PC-9 (cell line): ENCODE measurements around the gene SLC39A9. TPM values are rescaled to one million over a fixed set of nuclear protein-coding genes. Genes with fewer than 3 reads are reported as not detected.
A peak's percentile ranks its signal among the peaks of the same experiment; 100 is the strongest.

Source experiments
- BruUV-seq: library from RNA; stranded (reverse); fragments of 400-500 nt; replicated peaks from 2 replicates; lab custom pipeline; 2021; lab: Mats Ljungman, UMichigan
- CTCF ChIA-PET: fragments of 300-600 bp; sonication (Branson Sonifier 250); formaldehyde crosslinking; loops from one replicate; lab custom pipeline; 2022; ENCODE audit warnings: antibody characterized with exemption; lab: Charles Lee
- POLR2A ChIA-PET: fragments of 300-600 bp; sonication (Branson Sonifier 250); formaldehyde crosslinking; loops from one replicate; lab custom pipeline; 2022; ENCODE audit warnings: antibody characterized with exemption; ENCODE audit not compliant: unreplicated experiment; lab: Charles Lee
- DNase-seq, 2 experiments: peaks; one replicate each; pipeline versions ENCODE4 v3.0.0 to v3.0.0-alpha.2; 2015 to 2022; ENCODE audit warnings: mixed read lengths in 1 of 2
- H2AFZ ChIP-seq: fragments of 200-600 bp; sonication (generic); 2 replicates; pipeline ENCODE4 v1.8.1; 2017; ENCODE audit warnings: antibody characterized with exemption
- H3F3A ChIP-seq: fragments of 200-600 bp; sonication (generic); 2 replicates; pipeline ENCODE4 v1.8.1; 2017; ENCODE audit warnings: antibody characterized with exemption, mild to moderate bottlenecking, low read depth; ENCODE audit not compliant: insufficient read depth
- H3K27ac ChIP-seq: fragments of 200-600 bp; sonication (generic); 2 replicates; pipeline ENCODE4 v1.6.1; 2016; ENCODE audit warnings: mixed run types
- H3K27me3 ChIP-seq: fragments of 200-600 bp; sonication (generic); 2 replicates; pipeline ENCODE4 v1.6.1; 2016; ENCODE audit warnings: low read depth, mixed run types; ENCODE audit not compliant: insufficient read depth
- H3K36me3 ChIP-seq: fragments of 200-600 bp; sonication (generic); 2 replicates; pipeline ENCODE4 v1.6.1; 2016; ENCODE audit warnings: low read depth, mixed run types
- H3K4me1 ChIP-seq: fragments of 200-600 bp; sonication (generic); replicated peaks from 2 replicates; pipeline ENCODE4 v1.6.1; 2016; ENCODE audit warnings: mixed run types; ENCODE audit not compliant: insufficient read depth
- H3K4me2 ChIP-seq: fragments of 200-600 bp; sonication (generic); 2 replicates; pipeline ENCODE4 v1.6.1; 2017; ENCODE audit warnings: mixed run types
- H3K4me3 ChIP-seq: fragments of 200-600 bp; sonication (generic); 2 replicates; pipeline ENCODE4 v1.6.1; 2016; ENCODE audit warnings: mixed run types
- H3K79me2 ChIP-seq: fragments of 200-600 bp; sonication (generic); 2 replicates; pipeline ENCODE4 v1.6.1; 2017; ENCODE audit warnings: low read depth, mixed run types
- H3K9me2 ChIP-seq: fragments of 200-600 bp; sonication (generic); 2 replicates; pipeline ENCODE4 v1.8.1; 2017; ENCODE audit warnings: mild to moderate bottlenecking; ENCODE audit not compliant: insufficient read depth
- H3K9me3 ChIP-seq: fragments of 200-600 bp; sonication (generic); 2 replicates; pipeline ENCODE4 v1.8.1; 2016; ENCODE audit warnings: low read depth; ENCODE audit not compliant: insufficient read depth
- H4K20me1 ChIP-seq: fragments of 200-600 bp; sonication (generic); 2 replicates; pipeline ENCODE4 v1.8.1; 2017; ENCODE audit not compliant: insufficient read depth
- CTCF ChIP-seq: fragments of 200-600 bp; sonication (generic); conservative IDR thresholded peaks from 2 replicates; pipeline ENCODE4 v1.6.1; 2017; ENCODE audit warnings: mixed run types, antibody characterized with exemption, mild to moderate bottlenecking, moderate library complexity
- EZH2 ChIP-seq: fragments of 200-600 bp; sonication (generic); IDR thresholded peaks from 2 replicates; pipeline ENCODE4 v1.8.0; 2017; ENCODE audit warnings: antibody characterized with exemption, low read depth
- intact Hi-C: fragments of 100-400 bp; cut with micrococcal nuclease; formaldehyde crosslinking; loops from one replicate; pipeline ENCODE4 v1.10.0; 2022; ENCODE audit not compliant: unreplicated experiment
- total RNA-seq: library from RNA; stranded (reverse); gene quantifications from 2 replicates; pipeline ENCODE4 v1.2.3, GENCODE V29; 2021

SLC39A9 gene
- total RNA-seq, 1 experiment from 2014 or later = 95.1 TPM

- H3K9me2 ChIP-seq = no peaks in the 10 kb centered on the region
- TF ChIP-seq CTCF (no peak), EZH2 (no peak)
- H3K4me3 ChIP-seq = no peak overlapping the region
- H2AFZ ChIP-seq = no peak overlapping the region
- no peak for DNase-seq
- no peaks in the 10 kb centered on the region for H3F3A ChIP-seq
- intact Hi-C loops = no loop called here
- H3K9me3 ChIP-seq = no peaks in the 10 kb centered on the region
- ChIA-PET CTCF (no interaction called here), POLR2A (no interaction called here)
- BruUV-seq = no TSS peak
- H3K4me2 ChIP-seq = no peak overlapping the region
- no peaks in the 10 kb centered on the region for H3K27me3 ChIP-seq
- H3K27ac ChIP-seq = no peak overlapping the region
- H3K4me1 ChIP-seq = no peaks in the 10 kb centered on the region
- H3K79me2 ChIP-seq = peaks cover 41% of the 10 kb centered on the region
- H3K36me3 ChIP-seq = peaks cover 17% of the 10 kb centered on the region; the same call in 1 of the 2 replicates
- peaks cover 18% of the 10 kb centered on the region for H4K20me1 ChIP-seq
Measured at GRCh38 chr14:69439521-69440270, 41.2 kb downstream of the SLC39A9 start.

DNA sequence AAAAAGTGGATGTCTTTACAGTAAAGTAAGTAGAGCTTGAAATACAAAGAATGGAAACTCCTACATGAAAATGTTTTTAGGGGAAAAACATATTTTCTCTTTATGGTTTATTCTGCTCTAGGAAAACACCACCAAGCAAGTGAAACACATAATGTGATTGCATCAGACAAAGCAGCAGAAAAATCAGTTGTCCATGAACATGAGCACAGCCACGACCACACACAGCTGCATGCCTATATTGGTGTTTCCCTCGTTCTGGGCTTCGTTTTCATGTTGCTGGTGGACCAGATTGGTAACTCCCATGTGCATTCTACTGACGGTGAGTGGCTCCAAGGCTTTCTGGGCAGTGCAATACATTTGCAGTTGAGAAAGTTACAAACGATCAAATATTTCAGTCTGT, 43.5 kb downstream of the SLC39A9 start:
- TF ChIP-seq EZH2 (no peak), CTCF (no peak)
- H3F3A ChIP-seq = 0 out of 2 replicates have a peak, but pooled peaks cover 2% of the 10 kb centered on the region
- H3K9me3 ChIP-seq = no peaks in the 10 kb centered on the region
- no peak for DNase-seq
- no peak overlapping the region for H3K4me3 ChIP-seq
- H3K4me1 ChIP-seq = no peaks in the 10 kb centered on the region
- H3K79me2 ChIP-seq = peaks cover 26% of the 10 kb centered on the region
- no peak overlapping the region for H3K4me2 ChIP-seq
- CTCF ChIA-PET = no interaction called here
- no peak overlapping the region for H2AFZ ChIP-seq
- H3K27ac ChIP-seq = 0 out of 2 replicates have a peak overlapping the region, but pooled peaks have one; percentile 5
- H4K20me1 ChIP-seq = 0 out of 2 replicates have a peak, but pooled peaks cover 3% of the 10 kb centered on the region
- POLR2A ChIA-PET = no interaction called here
- H3K36me3 ChIP-seq = peaks cover 17% of the 10 kb centered on the region; the same call in 1 of the 2 replicates
- intact Hi-C loops = no loop called here
- no TSS peak for BruUV-seq
- H3K9me2 ChIP-seq = no peaks in the 10 kb centered on the region
- H3K27me3 ChIP-seq = no peaks in the 10 kb centered on the region

- CTCF ChIA-PET = no interaction called here
- BruUV-seq = no TSS peak
- DNase-seq = no peak
Measured at GRCh38 chr14:69443296-69443805, 44.9 kb downstream of the SLC39A9 start.

More at GRCh38 chr14:69443296-69443805, 44.9 kb downstream of the SLC39A9 start:
- peaks cover 17% of the 10 kb centered on the region; the same call in 1 of the 2 replicates for H3K36me3 ChIP-seq
- peaks cover 3% of the 10 kb centered on the region; the same call in 1 of the 2 replicates for H4K20me1 ChIP-seq
- H3K79me2 ChIP-seq = peaks cover 16% of the 10 kb centered on the region
- POLR2A ChIA-PET = interaction anchor here (0.6 kb wide), 1 partner anchor 237 kb away, joined by 3 read pairs; no protein-coding TSS in a partner anchor
- no peaks in the 10 kb centered on the region for H3K4me1 ChIP-seq
- H3K9me3 ChIP-seq = no peaks in the 10 kb centered on the region
- intact Hi-C loops = no loop called here
- H3K4me3 ChIP-seq = no peak overlapping the region
- no peak overlapping the region for H2AFZ ChIP-seq
- no peaks in the 10 kb centered on the region for H3K9me2 ChIP-seq
- no peak overlapping the region for H3K4me2 ChIP-seq
- TF ChIP-seq CTCF (no peak), EZH2 (no peak)
- H3F3A ChIP-seq = 0 out of 2 replicates have a peak, but pooled peaks cover 6% of the 10 kb centered on the region
- H3K27me3 ChIP-seq = no peaks in the 10 kb centered on the region
- no peak overlapping the region for H3K27ac ChIP-seq
